A549 treated with AZD2906 at 1 μM for 4 hours (cell line): Measurements from ENCODE around the gene GNPDA2. TPM values are rescaled to one million over a fixed set of nuclear protein-coding genes. Genes with fewer than 3 reads are reported as not detected.

Experiments used
- total RNA-seq: library from RNA; stranded (reverse); fragments of 200-300 nt; extraction: Qiagen RNA extraction; gene quantifications from 5 replicates; pipeline ENCODE4 v1.2.3, GENCODE V29; 2022

GNPDA2 gene
- total RNA-seq: 7.5 to 11.1 TPM (median 9.8 TPM) in 5 replicates

GRCh38 chr4:44726038-44726871 lies at the start of gene GNPDA2:
TSS of gene GNPDA2 (minus strand) at chr4:44726556. CDS start at chr4:44722207, 4,349 bp downstream.

GRCh38 chr4:44678094-44679041 lies 48.0 kb downstream of the GNPDA2 start, which contains the start of gene GUF1:
TSS of gene GUF1 (plus strand) at chr4:44678420. CDS start at chr4:44678623, 203 bp downstream.

Other genes with a start within 250 kb of the GNPDA2 start
- not detected in 5 replicates for gene YIPF7, start 74.9 kb downstream of the GNPDA2 start, total RNA-seq
- gene GUF1, start 48.1 kb downstream of the GNPDA2 start, total RNA-seq: 8.0 to 9.4 TPM (median 8.4 TPM) in 5 replicates